ENCODE results near the gene RPTOR. TPM values are rescaled to one million over a fixed set of nuclear protein-coding genes. Genes with fewer than 3 reads are reported as not detected.

The RPTOR gene
- total and polyA plus RNA-seq, 2 donors (not counting 3 experiments of a cell fraction or from before 2014, with no cell fraction given) = 10.7 to 41.8 TPM

GRCh38 chr17:80611816-80612215 is 67.2 kb downstream of the RPTOR start:
- no peaks in the 10 kb centered on the region for H3K9me1 ChIP-seq (replicated peaks; ENCODE audit: control insufficient read depth, extremely low read depth, insufficient read depth, low read length)
- no TSS peak for BruUV-seq (replicated peaks)
- POLR2A ChIA-PET = no interaction called here
- no peaks in the 10 kb centered on the region for H3K4me1 ChIP-seq (ENCODE audit: control insufficient read depth, extremely low read depth, insufficient read depth, low read length)
- DNase-seq (ENCODE audit: low read depth, low spot score) = peak; percentile 37
- no peak overlapping the region for H2AFZ ChIP-seq (ENCODE audit: low read depth, low read length)
- TF ChIP-seq CTCF (IDR thresholded peaks at IDR 0.05; ENCODE audit: extremely low read depth in 1 of 2, insufficient read depth in 1 of 2, low read depth in 1 of 2, low read length in 2 of 2) (no peak), FOS (IDR thresholded peaks at IDR 0.05; ENCODE audit: borderline replicate concordance, insufficient read depth, low read length) (no peak), GATA2 (IDR thresholded peaks at IDR 0.05; ENCODE audit: insufficient read depth, insufficient read length, low read depth, low read length) (no peak), EZH2 (IDR thresholded peaks at IDR 0.05; ENCODE audit: borderline replicate concordance, low read depth, low read length, severe bottlenecking) (no peak), JUN (IDR thresholded peaks at IDR 0.05; ENCODE audit: borderline replicate concordance, insufficient read depth, insufficient read length, low read depth) (no peak), POLR2A (IDR thresholded peaks at IDR 0.05; ENCODE audit: low read depth, low read length) (no peak), POLR2AphosphoS5 (IDR thresholded peaks at IDR 0.05; ENCODE audit: insufficient read depth, low read depth, low read length) (no peak), MYC (IDR thresholded peaks at IDR 0.05; ENCODE audit: low read depth, low read length) (no peak), MAX (IDR thresholded peaks at IDR 0.05; ENCODE audit: insufficient read depth, insufficient read length) (no peak)
- no peak overlapping the region for H3K4me3 ChIP-seq (replicated peaks in 1 of 3; ENCODE audit: insufficient read depth in 1 of 3, low read depth in 1 of 3, low read length in 3 of 3)
- H4K20me1 ChIP-seq (replicated peaks; ENCODE audit: control insufficient read depth, extremely low read depth, insufficient read depth, low read length) = peaks cover 3% of the 10 kb centered on the region
- intact Hi-C loops (cut with micrococcal nuclease) = no loop called here
- no peaks in the 10 kb centered on the region for H3K36me3 ChIP-seq (ENCODE audit: control insufficient read depth in 2 of 2, extremely low read depth in 1 of 2, insufficient read depth in 2 of 2, low read length in 2 of 2)
- no peak overlapping the region for H3K27ac ChIP-seq (ENCODE audit: insufficient read depth, low read depth, low read length)
- dilution Hi-C loops (cut with MboI; ENCODE audit: extremely low pct_ligation_motif_present, low sequenced_read_pairs) = no loop called here
- H3K79me2 ChIP-seq (ENCODE audit: control insufficient read depth, insufficient read depth, low read length) = peaks cover 72% of the 10 kb centered on the region
- CTCF ChIA-PET = interaction anchor here (1.2 kb wide), 1 partner anchor 17 kb away, joined by 4 read pairs; no protein-coding TSS in a partner anchor
- peak; percentile 69 for FAIRE-seq
- no peaks in the 10 kb centered on the region for H3K27me3 ChIP-seq (ENCODE audit: control insufficient read depth in 2 of 2, insufficient read depth in 2 of 2, low read length in 2 of 2)
- H3K9ac ChIP-seq (replicated peaks; ENCODE audit: extremely low read depth, insufficient read depth, low read length) = no peak overlapping the region
- no peaks in the 10 kb centered on the region for H3K9me3 ChIP-seq (replicated peaks; ENCODE audit: control insufficient read depth, insufficient read depth, low read length)
- no peak overlapping the region for H3K4me2 ChIP-seq (ENCODE audit: insufficient read depth, low read length)

Data from endothelial cell of umbilical vein (primary cell).